PC-9 (cell line): ENCODE data around the gene POU4F2. TPM values are rescaled to one million over a fixed set of nuclear protein-coding genes. Genes with fewer than 3 reads are reported as not detected.

Experiments
- BruUV-seq: library from RNA; stranded (reverse); fragments of 400-500 nt; replicated peaks from 2 replicates; lab custom pipeline; 2021; lab: Mats Ljungman, UMichigan
- CTCF ChIA-PET: fragments of 300-600 bp; sonication (Branson Sonifier 250); formaldehyde crosslinking; loops from one replicate; lab custom pipeline; 2022; ENCODE audit warnings: antibody characterized with exemption; lab: Charles Lee
- POLR2A ChIA-PET: fragments of 300-600 bp; sonication (Branson Sonifier 250); formaldehyde crosslinking; loops from one replicate; lab custom pipeline; 2022; ENCODE audit warnings: antibody characterized with exemption; ENCODE audit not compliant: unreplicated experiment; lab: Charles Lee
- DNase-seq, 2 experiments: peaks; one replicate each; pipeline versions ENCODE4 v3.0.0 to v3.0.0-alpha.2; 2015 to 2022; ENCODE audit warnings: mixed read lengths in 1 of 2
- H2AFZ ChIP-seq: fragments of 200-600 bp; sonication (generic); 2 replicates; pipeline ENCODE4 v1.8.1; 2017; ENCODE audit warnings: antibody characterized with exemption
- H3F3A ChIP-seq: fragments of 200-600 bp; sonication (generic); 2 replicates; pipeline ENCODE4 v1.8.1; 2017; ENCODE audit warnings: antibody characterized with exemption, mild to moderate bottlenecking, low read depth; ENCODE audit not compliant: insufficient read depth
- H3K27ac ChIP-seq: fragments of 200-600 bp; sonication (generic); 2 replicates; pipeline ENCODE4 v1.6.1; 2016; ENCODE audit warnings: mixed run types
- H3K27me3 ChIP-seq: fragments of 200-600 bp; sonication (generic); 2 replicates; pipeline ENCODE4 v1.6.1; 2016; ENCODE audit warnings: low read depth, mixed run types; ENCODE audit not compliant: insufficient read depth
- H3K36me3 ChIP-seq: fragments of 200-600 bp; sonication (generic); 2 replicates; pipeline ENCODE4 v1.6.1; 2016; ENCODE audit warnings: low read depth, mixed run types
- H3K4me1 ChIP-seq: fragments of 200-600 bp; sonication (generic); replicated peaks from 2 replicates; pipeline ENCODE4 v1.6.1; 2016; ENCODE audit warnings: mixed run types; ENCODE audit not compliant: insufficient read depth
- H3K4me2 ChIP-seq: fragments of 200-600 bp; sonication (generic); 2 replicates; pipeline ENCODE4 v1.6.1; 2017; ENCODE audit warnings: mixed run types
- H3K4me3 ChIP-seq: fragments of 200-600 bp; sonication (generic); 2 replicates; pipeline ENCODE4 v1.6.1; 2016; ENCODE audit warnings: mixed run types
- H3K79me2 ChIP-seq: fragments of 200-600 bp; sonication (generic); 2 replicates; pipeline ENCODE4 v1.6.1; 2017; ENCODE audit warnings: low read depth, mixed run types
- H3K9me2 ChIP-seq: fragments of 200-600 bp; sonication (generic); 2 replicates; pipeline ENCODE4 v1.8.1; 2017; ENCODE audit warnings: mild to moderate bottlenecking; ENCODE audit not compliant: insufficient read depth
- H3K9me3 ChIP-seq: fragments of 200-600 bp; sonication (generic); 2 replicates; pipeline ENCODE4 v1.8.1; 2016; ENCODE audit warnings: low read depth; ENCODE audit not compliant: insufficient read depth
- H4K20me1 ChIP-seq: fragments of 200-600 bp; sonication (generic); 2 replicates; pipeline ENCODE4 v1.8.1; 2017; ENCODE audit not compliant: insufficient read depth
- CTCF ChIP-seq: fragments of 200-600 bp; sonication (generic); conservative IDR thresholded peaks from 2 replicates; pipeline ENCODE4 v1.6.1; 2017; ENCODE audit warnings: mixed run types, antibody characterized with exemption, mild to moderate bottlenecking, moderate library complexity
- EZH2 ChIP-seq: fragments of 200-600 bp; sonication (generic); IDR thresholded peaks from 2 replicates; pipeline ENCODE4 v1.8.0; 2017; ENCODE audit warnings: antibody characterized with exemption, low read depth
- intact Hi-C: fragments of 100-400 bp; cut with micrococcal nuclease; formaldehyde crosslinking; loops from one replicate; pipeline ENCODE4 v1.10.0; 2022; ENCODE audit not compliant: unreplicated experiment
- total RNA-seq: library from RNA; stranded (reverse); gene quantifications from 2 replicates; pipeline ENCODE4 v1.2.3, GENCODE V29; 2021

The POU4F2 gene
- total RNA-seq, 1 experiment from 2014 or later, result not detected

GRCh38 chr4:146650034-146650433 lies 11.3 kb downstream of the POU4F2 start:
- TF ChIP-seq CTCF, result no peak
- Histone ChIP-seq H4K20me1 (no peaks in the 10 kb centered on the region), H3K4me1 (no peaks in the 10 kb centered on the region), H3K9me2 (no peaks in the 10 kb centered on the region), H3K79me2 (no peaks in the 10 kb centered on the region), H3K9me3 (no peaks in the 10 kb centered on the region), H3K4me2 (no peak overlapping the region), H3K4me3 (no peak overlapping the region), H3K36me3 (no peaks in the 10 kb centered on the region), H2AFZ (no peak overlapping the region), H3K27ac (no peak overlapping the region), H3F3A (no peaks in the 10 kb centered on the region), H3K27me3 (0 out of 2 replicates have a peak, but pooled peaks cover 3% of the 10 kb centered on the region)
- ChIA-PET POLR2A (no interaction called here), CTCF (no interaction called here)
- intact Hi-C loops, result no loop called here
- DNase-seq, result no peak
- no TSS peak for BruUV-seq

- Histone ChIP-seq H3K27ac (no peak overlapping the region), H3K4me1 (no peaks in the 10 kb centered on the region), H3K4me2 (no peak overlapping the region), H2AFZ (no peak overlapping the region), H3K4me3 (no peak overlapping the region), H3K79me2 (no peaks in the 10 kb centered on the region), H3K9me2 (no peaks in the 10 kb centered on the region), H3K9me3 (no peaks in the 10 kb centered on the region), H4K20me1 (no peaks in the 10 kb centered on the region), H3F3A (no peaks in the 10 kb centered on the region), H3K36me3 (no peaks in the 10 kb centered on the region), H3K27me3 (0 out of 2 replicates have a peak, but pooled peaks cover 3% of the 10 kb centered on the region)
- CTCF ChIA-PET, result no interaction called here
- no TSS peak for BruUV-seq
- DNase-seq, result no peak
- intact Hi-C loops, result no loop called here
- TF ChIP-seq CTCF (no peak), EZH2 (no peak)
- POLR2A ChIA-PET, result no interaction called here
Measured at GRCh38 chr4:146654687-146655520, 16.2 kb downstream of the POU4F2 start.

- no TSS peak for BruUV-seq
- H3K27ac ChIP-seq, result no peak overlapping the region
- H3K9me2 ChIP-seq, result no peaks in the 10 kb centered on the region
- ChIA-PET POLR2A (no interaction called here), CTCF (no interaction called here)
- H3K4me2 ChIP-seq, result no peak overlapping the region
- 0 out of 2 replicates have a peak, but pooled peaks cover 3% of the 10 kb centered on the region for H3K27me3 ChIP-seq
- TF ChIP-seq CTCF, result no peak
- no peak for TF ChIP-seq EZH2
- no peaks in the 10 kb centered on the region for H3K79me2 ChIP-seq
- H3K36me3 ChIP-seq, result no peaks in the 10 kb centered on the region
- intact Hi-C loops, result no loop called here
- H2AFZ ChIP-seq, result no peak overlapping the region
- H3F3A ChIP-seq, result no peaks in the 10 kb centered on the region
- H4K20me1 ChIP-seq, result no peaks in the 10 kb centered on the region
- no peaks in the 10 kb centered on the region for H3K9me3 ChIP-seq
- H3K4me1 ChIP-seq, result no peaks in the 10 kb centered on the region
- no peak for DNase-seq
- no peak overlapping the region for H3K4me3 ChIP-seq
Measured at GRCh38 chr4:146655521-146655856, 16.8 kb downstream of the POU4F2 start.
